T-helper 17 cell (primary cell): ENCODE data around the gene CCDC106. TPM values are rescaled to one million over a fixed set of nuclear protein-coding genes. Genes with fewer than 3 reads are reported as not detected.

Experiments used
- ATAC-seq: fragments of 150-1000 bp; cut with Tn5 transposase; 2 replicates; pipeline ENCODE4 v1.10.0; 2021; ENCODE audit warnings: mild to moderate bottlenecking, moderate library complexity
- DNase-seq, 3 donors: peaks; one replicate each; pipeline versions ENCODE4 v3.0.0 to v3.0.0-alpha.2; 2020 to 2021
- H3K9me3 ChIP-seq: one replicate; pipeline ENCODE4 v1.7.0; 2013; ENCODE audit warnings: low read length, mild to moderate bottlenecking; ENCODE audit not compliant: control insufficient read depth, poor library complexity, severe bottlenecking
- H3K27ac Mint-ChIP-seq: one replicate; pipeline ENCODE4 v1.8.0; 2022; ENCODE audit warnings: mild to moderate bottlenecking, moderate library complexity, mixed read lengths
- H3K27me3 Mint-ChIP-seq: one replicate; pipeline ENCODE4 v1.8.0; 2022; ENCODE audit warnings: mixed read lengths
- H3K36me3 Mint-ChIP-seq: one replicate; pipeline ENCODE4 v1.8.0; 2022; ENCODE audit warnings: low read depth, mixed read lengths
- H3K4me1 Mint-ChIP-seq: one replicate; pipeline ENCODE4 v1.8.0; 2022; ENCODE audit warnings: mild to moderate bottlenecking, mixed read lengths
- H3K4me3 Mint-ChIP-seq: one replicate; pipeline ENCODE4 v1.8.0; 2022; ENCODE audit warnings: mild to moderate bottlenecking, moderate library complexity, mixed read lengths
- total RNA-seq, 4 donors: library from RNA in 2 of 4; stranded (reverse) in 2 of 4; gene quantifications; one replicate each; pipeline ENCODE4 v1.2.3 and lab custom pipeline; 2022 to 2026

CCDC106 gene
- total RNA-seq, 2 donors from 2014 or later = 1.1 to 1.6 TPM

DNA sequence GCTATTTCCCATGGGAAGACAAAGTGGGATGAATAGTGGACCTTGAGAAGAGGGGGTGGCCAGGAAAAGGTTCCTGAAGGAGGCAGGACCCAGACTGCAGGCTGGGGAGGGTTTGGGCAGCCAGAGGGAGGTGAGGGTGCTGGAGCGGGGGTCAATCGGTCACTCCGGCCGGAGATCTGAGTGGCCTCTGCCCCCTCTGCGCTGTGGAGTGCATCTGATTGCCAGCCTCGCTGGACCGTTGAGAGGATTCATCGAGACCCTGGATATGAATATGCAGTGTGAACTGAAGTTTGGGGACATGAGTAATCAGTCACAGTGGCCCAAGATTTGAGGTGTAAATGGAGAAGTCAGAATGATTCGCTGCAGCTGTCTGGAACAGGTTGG is 12.7 kb upstream of the CCDC106 start:
- Mint-ChIP-seq H3K4me3 (peak overlapping the region; percentile 100), H3K27ac (peak overlapping the region; percentile 100), H3K27me3 (no peaks in the 10 kb centered on the region), H3K36me3 (peaks cover 15% of the 10 kb centered on the region), H3K4me1 (peaks cover 52% of the 10 kb centered on the region)
- ATAC-seq (no peak), DNase-seq (no peak)
- no peaks in the 10 kb centered on the region for H3K9me3 ChIP-seq

DNA sequence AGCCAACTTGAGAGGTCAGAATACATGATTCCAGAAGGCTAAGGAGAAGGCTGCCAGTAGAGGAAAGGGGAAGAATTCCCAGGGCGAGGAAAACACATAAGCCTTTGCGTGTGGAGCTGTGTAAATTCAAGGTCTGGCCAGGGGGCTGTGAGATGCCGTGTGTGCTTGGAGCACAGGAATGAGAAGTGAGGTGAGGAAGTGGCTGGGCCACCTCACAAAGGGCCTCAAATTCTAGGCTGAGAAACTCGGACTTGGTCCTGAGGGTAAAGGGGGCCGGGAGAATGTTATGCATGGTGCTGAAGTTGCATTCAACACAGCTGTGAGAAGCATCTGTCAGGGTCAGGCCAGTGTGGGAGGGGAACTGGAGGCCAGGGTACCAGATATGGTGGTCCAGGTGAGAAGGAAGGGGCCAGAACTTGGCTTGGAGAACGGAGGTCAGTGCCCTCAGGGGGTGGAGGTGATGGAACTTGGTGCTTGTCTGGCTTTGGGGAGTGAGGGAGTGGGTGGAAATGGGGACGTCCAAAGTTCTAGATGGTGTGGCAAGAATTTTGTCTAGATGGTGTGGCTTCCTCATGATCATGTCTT is 12.1 kb upstream of the CCDC106 start:
- no peaks in the 10 kb centered on the region for H3K27me3 Mint-ChIP-seq
- peaks cover 54% of the 10 kb centered on the region for H3K4me1 Mint-ChIP-seq
- ATAC-seq = no peak
- peaks cover 15% of the 10 kb centered on the region for H3K36me3 Mint-ChIP-seq
- no peak for DNase-seq
- H3K4me3 Mint-ChIP-seq = peak overlapping the region; percentile 100
- H3K9me3 ChIP-seq = no peaks in the 10 kb centered on the region
- peak overlapping the region; percentile 100 for H3K27ac Mint-ChIP-seq

DNA sequence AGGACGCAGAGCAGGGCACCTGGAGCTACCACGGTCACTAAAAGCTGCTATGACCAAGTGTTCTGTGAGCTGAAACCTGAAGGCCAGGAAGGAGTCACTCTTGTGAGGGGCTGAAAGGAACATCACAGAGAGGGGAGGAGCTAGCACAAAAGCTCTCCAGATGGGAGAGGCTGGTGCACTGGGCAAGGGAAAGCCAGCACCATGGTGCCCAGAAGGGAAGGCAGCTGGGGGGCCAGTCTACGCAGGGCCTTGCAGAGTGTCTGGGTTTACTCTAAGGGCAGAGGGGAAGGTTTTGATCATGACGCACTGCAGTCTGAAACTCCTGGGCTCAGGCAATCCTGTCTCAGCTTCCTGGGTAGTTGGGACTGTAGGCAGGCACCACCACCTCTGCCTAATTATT is 11.3 kb upstream of the CCDC106 start:
- Mint-ChIP-seq H3K4me1 (peaks cover 55% of the 10 kb centered on the region), H3K27me3 (no peaks in the 10 kb centered on the region), H3K4me3 (peak overlapping the region; percentile 100), H3K27ac (peak overlapping the region; percentile 100), H3K36me3 (peaks cover 15% of the 10 kb centered on the region)
- ATAC-seq = no peak
- H3K9me3 ChIP-seq = no peaks in the 10 kb centered on the region
- no peak for DNase-seq

DNA sequence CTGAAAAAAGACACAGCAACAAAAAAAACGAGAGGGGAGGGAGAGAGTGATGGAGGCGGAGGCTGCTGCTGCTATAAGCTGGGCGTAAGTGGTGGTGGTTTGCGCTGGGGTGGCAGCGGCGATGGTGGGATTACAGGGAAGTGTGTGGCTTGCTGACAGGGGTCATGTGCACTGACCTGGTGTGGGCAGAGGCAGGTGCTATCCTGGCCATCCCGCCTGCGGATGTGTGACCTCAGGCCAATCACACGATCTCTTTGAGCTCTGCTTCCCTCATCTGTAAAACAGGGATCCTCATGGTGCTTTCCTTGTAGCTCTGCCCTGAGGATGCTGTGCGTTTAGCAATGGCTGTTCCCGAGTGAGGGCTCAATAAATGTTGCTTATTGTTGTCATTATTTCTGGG is 10.5 kb upstream of the CCDC106 start:
- no peaks in the 10 kb centered on the region for H3K9me3 ChIP-seq
- H3K4me1 Mint-ChIP-seq = peaks cover 54% of the 10 kb centered on the region
- ATAC-seq (no peak), DNase-seq (no peak)
- peaks cover 15% of the 10 kb centered on the region for H3K36me3 Mint-ChIP-seq
- H3K27me3 Mint-ChIP-seq = no peaks in the 10 kb centered on the region
- peak overlapping the region; percentile 70 for H3K4me3 Mint-ChIP-seq
- peak overlapping the region; percentile 100 for H3K27ac Mint-ChIP-seq

DNA sequence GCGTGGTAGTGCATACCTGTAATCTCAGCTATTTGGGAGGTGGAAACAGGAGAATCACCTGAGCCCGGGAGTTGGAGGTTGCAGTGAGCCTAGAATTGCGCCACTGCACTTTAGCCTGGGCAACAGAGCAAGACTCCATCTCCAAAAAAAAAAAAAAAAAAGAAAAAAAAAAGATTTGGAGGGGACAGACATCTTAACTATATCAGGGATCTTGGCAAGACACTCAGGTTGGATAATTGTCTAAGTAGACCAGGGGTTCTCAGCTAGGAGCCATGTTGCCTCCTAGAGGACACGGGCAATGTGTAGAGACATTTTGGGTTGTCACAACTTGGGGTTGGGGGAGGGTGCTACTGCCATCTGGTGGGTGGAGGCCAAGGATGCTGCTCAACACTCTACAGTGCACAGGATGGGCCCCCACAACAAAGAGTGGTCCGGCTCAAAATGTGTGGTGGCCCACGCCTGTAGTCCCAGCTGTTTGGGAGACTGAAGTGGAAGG is 9.1 kb upstream of the CCDC106 start:
- peak overlapping the region; percentile 34 for H3K4me3 Mint-ChIP-seq
- H3K4me1 Mint-ChIP-seq = peaks cover 60% of the 10 kb centered on the region
- H3K36me3 Mint-ChIP-seq = peaks cover 15% of the 10 kb centered on the region
- peak in 2 of 3 donors; percentile 43 to 53 for DNase-seq
- no peaks in the 10 kb centered on the region for H3K9me3 ChIP-seq
- peak overlapping the region; percentile 100 for H3K27ac Mint-ChIP-seq
- peak; percentile 32 for ATAC-seq
- no peaks in the 10 kb centered on the region for H3K27me3 Mint-ChIP-seq

DNA sequence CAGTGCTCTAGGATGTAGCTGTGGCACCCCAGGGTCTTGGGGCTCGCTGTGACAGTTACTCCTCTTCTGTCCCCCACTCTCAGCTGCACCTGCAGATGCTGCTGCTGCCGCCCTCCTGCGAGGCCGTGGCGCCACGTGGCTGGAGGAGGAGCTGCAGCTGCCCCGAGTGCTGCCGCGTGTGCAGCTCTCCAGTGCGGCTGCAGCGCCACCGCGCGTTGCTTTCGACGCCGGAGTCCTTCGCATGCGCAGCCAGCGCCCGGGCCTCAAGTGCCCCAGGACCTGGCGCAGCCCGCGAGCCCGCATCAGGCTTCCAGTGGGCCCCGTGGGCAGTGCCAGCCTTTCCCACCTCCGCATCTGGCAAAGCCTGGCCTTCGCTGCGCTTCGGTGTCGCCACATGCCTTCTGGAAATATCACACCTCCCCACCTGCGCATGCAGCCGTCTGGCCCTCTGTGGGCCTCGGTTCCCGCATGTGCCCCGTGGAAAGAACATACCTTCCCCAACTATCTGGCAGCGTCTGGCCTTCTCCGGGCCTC is 7.9 kb upstream of the CCDC106 start:
- Mint-ChIP-seq H3K27me3 (no peaks in the 10 kb centered on the region), H3K4me3 (peak overlapping the region; percentile 98), H3K4me1 (peaks cover 61% of the 10 kb centered on the region), H3K36me3 (peaks cover 10% of the 10 kb centered on the region), H3K27ac (peak overlapping the region; percentile 84)
- H3K9me3 ChIP-seq = no peaks in the 10 kb centered on the region
- peak; percentile 64 to 66 (median 65) for DNase-seq
- ATAC-seq = peak; percentile 57

DNA sequence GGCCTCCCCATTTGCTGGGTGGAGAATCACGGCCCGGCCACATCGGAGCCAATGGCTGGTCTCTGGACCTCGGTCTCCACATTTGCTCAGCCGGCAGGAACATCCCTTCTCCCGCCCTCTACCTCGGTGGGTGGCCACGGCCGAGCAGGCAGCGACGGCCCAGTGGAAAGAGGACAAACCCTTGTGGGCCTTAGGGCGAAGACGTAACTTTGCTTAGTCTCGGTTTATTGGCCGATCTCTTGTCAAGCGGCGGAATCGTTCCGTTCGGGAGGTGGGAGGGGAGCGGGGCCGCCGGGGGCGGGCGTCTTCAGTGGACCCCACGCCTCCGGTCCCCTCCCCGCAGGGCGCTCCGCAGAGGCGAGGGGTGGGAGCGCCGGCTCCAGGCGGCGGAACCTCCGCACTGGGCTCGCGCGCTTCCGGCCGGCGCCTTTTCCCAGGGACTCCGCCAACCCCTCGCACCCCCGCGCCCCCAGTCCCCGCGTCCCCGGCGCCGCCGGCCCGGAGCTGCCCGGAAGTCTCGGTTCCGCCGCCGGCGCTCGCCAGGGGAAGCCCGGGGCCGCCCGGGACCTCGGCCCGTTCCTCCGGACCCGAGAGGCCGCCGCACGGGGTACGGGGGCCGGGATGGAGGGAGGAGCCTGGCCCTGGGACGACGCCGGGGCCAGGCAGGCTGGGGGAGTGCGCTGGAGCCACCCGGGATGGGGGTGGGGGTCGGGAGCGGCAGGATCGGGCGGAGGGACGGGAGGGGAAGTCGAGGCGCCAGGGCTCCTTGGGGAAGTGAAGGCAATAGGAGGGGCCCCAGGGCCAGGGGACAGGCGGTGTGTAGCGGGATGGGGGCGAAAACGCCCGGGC is 7.2 kb upstream of the CCDC106 start, which contains the start of gene ZNF580:
Gene ZNF580 (plus strand): TSS at position 426 of the 849 bp plus-strand sequence. CDS start 1,507 bp downstream, outside the sequence.
- peak within 1 kb of the TSS; percentile 98 for H3K4me3 Mint-ChIP-seq
- peaks cover 58% of the 10 kb centered on the region for H3K4me1 Mint-ChIP-seq
- no peaks in the 10 kb centered on the region for H3K9me3 ChIP-seq
- DNase-seq = peak in 2 of 3 donors; percentile 32 to 50
- ATAC-seq = peak; percentile 20
- H3K27me3 Mint-ChIP-seq = no peaks in the 10 kb centered on the region
- H3K36me3 Mint-ChIP-seq = peaks cover 7% of the 10 kb centered on the region
- H3K27ac Mint-ChIP-seq = peak within 1 kb of the TSS; percentile 93

DNA sequence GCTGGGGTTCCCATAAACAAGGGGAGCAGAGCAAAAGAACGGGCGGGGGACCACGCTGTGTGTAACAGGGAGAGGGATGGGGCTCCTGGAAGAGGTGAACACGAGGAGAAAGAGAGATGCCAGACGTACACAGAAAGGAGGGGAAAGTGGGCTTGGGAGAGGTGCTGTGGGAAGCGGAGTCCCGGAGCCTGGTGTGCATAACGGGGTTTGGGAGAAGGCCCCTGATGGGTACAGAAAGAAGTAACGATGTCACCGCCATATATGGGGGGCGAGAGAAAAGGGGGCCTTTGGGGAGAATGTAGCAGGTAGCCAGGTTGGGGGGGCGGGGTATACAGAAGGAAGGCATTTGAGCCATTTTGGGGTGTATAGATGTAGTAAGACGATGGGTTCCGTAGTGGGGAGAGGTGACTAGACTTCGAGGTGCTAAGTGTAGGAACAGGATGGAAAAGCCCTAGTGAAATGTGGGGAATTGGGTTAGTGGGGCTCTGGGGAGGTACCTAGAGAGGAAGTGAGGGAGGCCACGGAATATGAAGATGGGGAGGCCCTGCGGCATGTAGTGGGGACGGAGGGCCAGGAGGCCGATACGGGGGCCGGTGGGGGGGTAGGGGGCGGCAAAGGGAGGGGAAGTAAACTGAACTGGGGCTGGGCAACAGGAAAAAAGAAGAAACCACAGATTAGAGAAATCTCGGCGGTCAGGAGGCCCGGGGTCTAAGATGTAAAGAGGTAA is 6.4 kb upstream of the CCDC106 start:
- DNase-seq (no peak), ATAC-seq (peak; percentile 4)
- Mint-ChIP-seq H3K27me3 (no peaks in the 10 kb centered on the region), H3K36me3 (no peaks in the 10 kb centered on the region), H3K4me1 (peaks cover 50% of the 10 kb centered on the region), H3K27ac (peak overlapping the region; percentile 93), H3K4me3 (peak overlapping the region; percentile 98)
- no peaks in the 10 kb centered on the region for H3K9me3 ChIP-seq

DNA sequence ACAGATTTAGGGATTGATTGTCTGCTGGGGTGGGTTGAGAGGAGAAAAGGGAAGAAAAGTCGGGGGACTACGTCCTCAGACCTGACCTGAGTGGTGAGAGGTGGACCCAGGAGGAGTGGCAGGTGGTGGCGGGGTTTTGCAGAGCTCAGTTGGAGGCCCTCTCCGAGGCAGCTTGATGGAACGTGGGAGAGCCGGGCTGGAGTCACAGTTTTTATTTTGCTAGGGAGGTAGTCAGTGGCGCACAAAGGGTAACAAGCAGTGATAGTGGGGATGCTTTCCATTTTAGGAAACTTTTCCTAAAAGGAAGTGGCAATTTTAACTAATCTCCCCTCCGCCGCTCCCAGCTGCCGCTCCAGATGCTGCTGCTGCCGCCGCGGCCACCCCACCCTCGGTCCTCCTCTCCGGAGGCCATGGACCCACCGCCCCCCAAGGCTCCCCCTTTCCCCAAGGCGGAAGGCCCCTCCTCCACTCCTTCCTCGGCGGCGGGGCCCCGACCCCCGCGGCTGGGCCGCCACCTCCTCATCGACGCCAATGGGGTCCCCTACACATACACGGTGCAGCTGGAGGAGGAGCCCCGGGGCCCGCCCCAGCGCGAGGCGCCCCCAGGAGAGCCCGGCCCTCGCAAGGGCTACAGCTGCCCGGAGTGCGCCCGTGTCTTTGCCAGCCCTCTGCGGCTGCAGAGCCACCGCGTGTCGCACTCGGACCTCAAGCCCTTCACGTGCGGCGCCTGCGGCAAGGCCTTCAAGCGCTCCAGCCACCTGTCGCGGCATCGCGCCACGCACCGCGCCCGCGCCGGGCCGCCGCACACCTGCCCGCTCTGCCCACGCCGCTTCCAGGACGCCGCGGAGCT is 5.6 kb upstream of the CCDC106 start:
- no peaks in the 10 kb centered on the region for H3K9me3 ChIP-seq
- DNase-seq (no peak), ATAC-seq (peak; percentile 15)
- H3K4me1 Mint-ChIP-seq = peaks cover 44% of the 10 kb centered on the region
- peak overlapping the region; percentile 98 for H3K4me3 Mint-ChIP-seq
- peak overlapping the region; percentile 99 for H3K27ac Mint-ChIP-seq
- no peaks in the 10 kb centered on the region for H3K36me3 Mint-ChIP-seq
- no peaks in the 10 kb centered on the region for H3K27me3 Mint-ChIP-seq

DNA sequence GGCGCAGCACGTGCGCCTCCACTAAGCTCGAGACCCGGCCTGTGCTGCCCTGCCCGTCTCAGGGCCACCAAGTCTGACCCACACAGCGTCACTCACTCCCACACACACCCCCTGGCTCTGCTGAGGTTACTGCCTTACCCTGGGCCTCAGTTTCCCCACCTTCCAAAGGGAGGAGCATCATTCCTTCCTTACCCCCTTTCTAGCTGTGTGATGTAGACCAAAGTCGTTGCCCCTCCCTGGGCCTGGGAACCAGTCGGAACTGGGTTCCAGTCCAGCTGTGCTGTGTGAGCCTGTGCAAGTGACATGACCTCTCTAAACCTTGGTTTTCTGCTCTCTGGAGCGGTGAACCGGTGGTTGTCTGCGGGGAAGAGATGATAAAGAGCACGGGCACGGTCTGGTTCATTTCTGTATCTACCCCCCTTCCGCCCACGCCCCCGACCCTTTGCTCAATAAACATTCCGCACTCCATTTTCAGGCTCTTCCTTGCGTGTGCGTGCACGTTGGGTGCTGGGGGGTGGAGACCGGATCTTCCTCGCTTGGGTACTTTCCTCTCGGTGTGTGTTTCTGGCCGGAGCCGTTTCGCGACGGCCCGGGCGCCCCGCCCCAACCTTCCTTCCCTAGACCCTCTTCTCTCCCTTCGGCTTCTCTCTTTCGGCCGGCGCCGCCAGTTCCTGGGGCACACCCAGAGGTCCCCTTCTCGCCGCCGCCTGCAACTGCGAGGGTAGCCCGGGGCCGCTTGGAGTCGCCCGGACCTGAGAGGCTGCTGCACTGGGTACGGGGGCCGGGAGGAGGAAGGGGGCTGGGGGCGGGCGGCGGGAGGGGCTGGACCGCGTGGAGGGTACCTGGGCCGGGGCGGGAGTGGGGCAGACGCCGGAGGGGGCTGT is 4.8 kb upstream of the CCDC106 start, which contains the start of gene ZNF581:
Gene ZNF581 (plus strand): TSS at position 647 of the 884 bp plus-strand sequence. CDS start 923 bp downstream, outside the sequence.
- DNase-seq (peak; percentile 65 to 70 (median 69)), ATAC-seq (peak; percentile 63)
- Mint-ChIP-seq H3K4me3 (peak within 1 kb of the TSS; percentile 98), H3K36me3 (no peaks in the 10 kb centered on the region), H3K27me3 (no peaks in the 10 kb centered on the region), H3K4me1 (peaks cover 40% of the 10 kb centered on the region), H3K27ac (peak within 1 kb of the TSS; percentile 99)
- H3K9me3 ChIP-seq = no peaks in the 10 kb centered on the region

DNA sequence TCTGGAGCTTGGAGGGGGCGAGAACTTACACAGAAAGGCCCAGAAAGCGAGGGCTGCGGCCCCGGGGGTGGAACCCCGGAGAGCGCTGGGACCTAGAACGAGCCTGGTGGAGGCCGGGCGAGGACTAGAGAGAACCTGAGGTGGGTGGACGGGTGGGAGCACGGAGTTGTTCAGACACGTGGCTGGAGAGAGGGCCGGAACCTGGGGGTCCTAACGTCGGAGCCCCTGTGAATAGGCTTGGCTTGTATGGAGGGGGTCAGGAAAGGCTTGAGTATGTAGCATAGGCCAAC is 4.2 kb upstream of the CCDC106 start:
- ATAC-seq (no peak), DNase-seq (no peak)
- Mint-ChIP-seq H3K27ac (peak overlapping the region; percentile 99), H3K36me3 (no peaks in the 10 kb centered on the region), H3K27me3 (no peaks in the 10 kb centered on the region), H3K4me1 (peaks cover 40% of the 10 kb centered on the region), H3K4me3 (peak overlapping the region; percentile 98)
- no peaks in the 10 kb centered on the region for H3K9me3 ChIP-seq
